IPS-15b (cell line): ENCODE measurements around the gene REEP6.

Experiments used
- H3K27me3 ChIP-seq: one replicate; pipeline ENCODE4 v1.6.1; 2013; ENCODE audit warnings: low read length; ENCODE audit not compliant: control insufficient read depth, insufficient read depth
- H3K36me3 ChIP-seq: one replicate; pipeline ENCODE4 v1.6.1; 2013; ENCODE audit warnings: low read length; ENCODE audit not compliant: control insufficient read depth, insufficient read depth
- H3K4me1 ChIP-seq: one replicate; pipeline ENCODE4 v1.6.1; 2013; ENCODE audit warnings: mild to moderate bottlenecking, low read length; ENCODE audit not compliant: control insufficient read depth, insufficient read depth
- H3K4me3 ChIP-seq: one replicate; pipeline ENCODE4 v1.5.1; 2013; ENCODE audit warnings: low read depth, low read length
- H3K9ac ChIP-seq: one replicate; pipeline ENCODE4 v1.6.1; 2013; ENCODE audit warnings: low read depth, mild to moderate bottlenecking, low read length
- H3K9me3 ChIP-seq: one replicate; pipeline ENCODE4 v1.6.1; 2013; ENCODE audit warnings: mild to moderate bottlenecking, low read length; ENCODE audit not compliant: control insufficient read depth, insufficient read depth

The REEP6 gene

DNA sequence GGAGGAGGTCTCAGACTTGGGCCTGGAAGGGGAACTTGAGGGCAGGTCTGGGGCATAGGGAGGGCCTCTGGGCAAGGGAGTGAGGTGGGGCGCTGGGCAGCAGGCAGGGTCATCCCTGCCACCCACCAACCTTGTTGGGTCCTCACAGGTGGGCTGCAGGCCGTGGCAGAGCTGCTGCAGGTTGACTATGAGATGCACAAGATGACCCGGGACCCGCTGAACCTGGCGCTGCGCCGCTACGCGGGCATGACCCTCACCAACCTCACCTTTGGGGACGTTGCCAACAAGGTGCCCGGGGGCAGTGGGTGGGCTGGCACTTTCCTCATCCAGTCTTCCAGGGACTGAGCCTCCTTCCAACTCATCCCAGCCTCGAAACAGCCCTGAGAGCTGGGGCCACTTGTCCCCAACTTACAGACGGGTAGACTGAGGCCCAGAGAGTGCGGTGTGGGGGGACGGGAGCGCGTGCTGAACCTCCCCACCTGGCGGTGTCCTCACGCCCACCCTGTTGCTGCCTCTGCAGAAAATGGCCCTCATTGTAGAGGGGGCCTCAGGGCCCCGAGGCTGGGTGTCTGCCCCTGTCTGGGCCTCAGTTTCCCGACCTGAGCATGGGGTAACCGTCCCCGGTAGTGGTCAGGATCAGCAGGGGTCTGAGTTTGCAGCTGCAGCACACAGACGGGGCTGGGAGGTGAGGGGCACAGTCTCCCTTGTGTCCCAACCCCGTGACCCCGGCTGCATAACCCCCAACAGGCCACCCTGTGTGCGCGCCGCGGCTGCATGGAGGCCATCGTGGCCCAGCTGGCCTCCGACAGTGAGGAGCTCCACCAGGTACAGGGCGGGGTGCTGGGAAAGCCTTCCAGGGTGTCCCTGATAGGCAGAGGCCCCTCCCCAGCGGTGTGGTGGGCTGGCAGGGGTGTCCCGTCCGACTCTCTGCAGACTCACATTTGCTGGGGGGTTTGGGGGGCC is 30.7 kb upstream of the REEP6 start:
- no peaks in the 10 kb centered on the region for H3K36me3 ChIP-seq
- H3K4me3 ChIP-seq: no peak overlapping the region
- no peak overlapping the region for H3K9ac ChIP-seq
- peaks cover 36% of the 10 kb centered on the region for H3K27me3 ChIP-seq
- no peaks in the 10 kb centered on the region for H3K9me3 ChIP-seq
- H3K4me1 ChIP-seq: peaks cover 2% of the 10 kb centered on the region

DNA sequence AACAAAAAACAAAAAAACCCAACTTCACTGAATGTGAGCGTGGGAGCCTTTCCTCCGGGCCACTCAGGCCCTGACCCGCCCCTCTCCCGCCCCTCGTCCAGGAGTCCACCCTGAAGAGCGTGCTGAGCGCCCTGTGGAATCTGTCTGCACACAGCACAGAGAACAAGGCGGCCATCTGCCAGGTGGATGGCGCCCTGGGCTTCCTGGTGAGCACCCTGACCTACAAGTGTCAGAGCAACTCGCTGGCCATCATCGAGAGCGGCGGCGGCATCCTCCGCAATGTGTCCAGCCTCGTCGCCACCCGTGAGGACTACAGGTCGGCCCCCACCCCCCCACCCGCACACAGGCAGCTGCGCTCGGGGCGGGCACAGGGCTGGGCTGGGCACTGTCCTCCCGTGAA is 29.1 kb upstream of the REEP6 start:
- H3K4me3 ChIP-seq: no peak overlapping the region
- H3K36me3 ChIP-seq: no peaks in the 10 kb centered on the region
- H3K9me3 ChIP-seq: no peaks in the 10 kb centered on the region
- peaks cover 2% of the 10 kb centered on the region for H3K4me1 ChIP-seq
- no peak overlapping the region for H3K9ac ChIP-seq
- peaks cover 46% of the 10 kb centered on the region for H3K27me3 ChIP-seq

DNA sequence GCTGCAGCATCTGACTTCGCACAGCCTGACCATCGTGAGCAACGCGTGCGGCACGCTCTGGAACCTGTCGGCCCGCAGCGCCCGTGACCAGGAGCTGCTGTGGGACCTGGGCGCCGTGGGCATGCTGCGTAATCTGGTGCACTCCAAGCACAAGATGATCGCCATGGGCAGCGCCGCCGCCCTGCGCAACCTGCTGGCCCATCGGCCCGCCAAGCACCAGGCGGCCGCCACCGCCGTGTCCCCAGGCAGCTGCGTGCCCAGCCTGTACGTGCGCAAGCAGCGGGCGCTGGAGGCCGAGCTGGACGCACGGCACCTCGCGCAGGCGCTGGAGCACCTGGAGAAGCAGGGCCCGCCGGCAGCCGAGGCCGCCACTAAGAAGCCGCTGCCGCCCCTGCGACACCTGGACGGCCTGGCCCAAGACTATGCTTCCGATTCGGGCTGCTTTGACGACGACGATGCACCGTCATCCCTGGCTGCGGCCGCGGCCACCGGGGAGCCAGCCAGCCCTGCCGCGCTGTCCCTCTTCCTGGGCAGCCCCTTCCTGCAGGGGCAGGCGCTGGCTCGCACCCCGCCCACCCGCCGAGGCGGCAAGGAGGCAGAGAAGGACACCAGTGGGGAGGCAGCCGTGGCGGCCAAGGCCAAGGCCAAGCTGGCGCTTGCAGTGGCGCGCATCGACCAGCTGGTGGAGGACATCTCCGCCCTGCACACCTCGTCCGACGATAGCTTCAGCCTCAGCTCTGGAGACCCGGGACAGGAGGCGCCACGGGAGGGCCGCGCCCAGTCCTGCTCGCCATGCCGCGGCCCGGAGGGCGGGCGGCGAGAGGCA is 25.6 kb upstream of the REEP6 start:
- no peaks in the 10 kb centered on the region for H3K9me3 ChIP-seq
- H3K4me1 ChIP-seq: no peaks in the 10 kb centered on the region
- no peak overlapping the region for H3K9ac ChIP-seq
- H3K4me3 ChIP-seq: no peak overlapping the region
- no peaks in the 10 kb centered on the region for H3K36me3 ChIP-seq
- H3K27me3 ChIP-seq: peaks cover 53% of the 10 kb centered on the region

DNA sequence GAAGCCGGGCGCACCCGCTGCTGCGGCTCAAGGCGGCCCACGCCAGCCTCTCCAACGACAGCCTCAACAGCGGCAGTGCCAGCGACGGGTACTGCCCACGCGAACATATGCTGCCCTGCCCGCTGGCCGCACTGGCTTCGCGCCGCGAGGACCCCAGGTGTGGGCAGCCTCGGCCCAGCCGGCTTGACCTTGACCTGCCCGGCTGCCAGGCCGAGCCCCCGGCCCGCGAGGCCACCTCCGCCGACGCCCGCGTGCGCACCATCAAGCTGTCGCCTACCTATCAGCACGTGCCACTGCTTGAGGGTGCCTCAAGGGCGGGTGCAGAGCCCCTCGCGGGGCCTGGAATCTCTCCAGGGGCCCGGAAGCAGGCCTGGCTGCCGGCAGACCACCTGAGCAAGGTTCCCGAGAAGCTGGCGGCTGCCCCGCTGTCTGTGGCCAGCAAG is 24.9 kb upstream of the REEP6 start:
- H3K36me3 ChIP-seq: no peaks in the 10 kb centered on the region
- H3K4me3 ChIP-seq: no peak overlapping the region
- H3K9me3 ChIP-seq: no peaks in the 10 kb centered on the region
- no peaks in the 10 kb centered on the region for H3K4me1 ChIP-seq
- H3K9ac ChIP-seq: no peak overlapping the region
- peaks cover 54% of the 10 kb centered on the region for H3K27me3 ChIP-seq

DNA sequence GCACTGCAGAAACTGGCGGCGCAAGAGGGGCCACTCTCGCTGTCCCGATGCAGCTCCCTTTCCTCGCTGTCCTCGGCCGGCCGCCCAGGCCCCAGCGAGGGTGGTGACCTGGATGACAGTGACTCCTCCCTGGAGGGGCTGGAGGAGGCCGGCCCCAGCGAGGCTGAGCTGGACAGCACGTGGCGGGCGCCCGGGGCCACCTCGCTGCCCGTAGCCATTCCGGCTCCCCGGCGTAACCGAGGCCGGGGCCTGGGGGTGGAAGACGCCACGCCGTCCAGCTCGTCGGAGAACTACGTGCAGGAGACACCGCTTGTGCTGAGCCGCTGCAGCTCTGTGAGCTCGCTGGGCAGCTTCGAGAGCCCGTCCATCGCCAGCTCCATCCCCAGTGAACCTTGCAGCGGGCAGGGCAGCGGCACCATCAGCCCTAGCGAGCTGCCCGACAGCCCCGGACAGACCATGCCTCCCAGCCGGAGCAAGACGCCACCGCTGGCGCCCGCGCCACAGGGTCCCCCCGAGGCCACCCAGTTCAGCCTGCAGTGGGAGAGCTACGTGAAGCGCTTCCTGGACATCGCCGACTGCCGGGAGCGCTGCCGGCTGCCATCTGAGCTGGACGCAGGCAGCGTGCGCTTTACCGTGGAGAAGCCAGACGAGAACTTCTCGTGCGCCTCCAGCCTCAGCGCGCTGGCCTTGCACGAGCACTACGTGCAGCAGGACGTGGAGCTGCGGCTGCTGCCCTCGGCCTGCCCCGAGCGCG is 24.3 kb upstream of the REEP6 start:
- Histone ChIP-seq H3K4me3 (peak overlapping the region; percentile 22), H3K9ac (no peak overlapping the region), H3K4me1 (no peaks in the 10 kb centered on the region), H3K27me3 (peaks cover 60% of the 10 kb centered on the region), H3K9me3 (no peaks in the 10 kb centered on the region), H3K36me3 (no peaks in the 10 kb centered on the region)

DNA sequence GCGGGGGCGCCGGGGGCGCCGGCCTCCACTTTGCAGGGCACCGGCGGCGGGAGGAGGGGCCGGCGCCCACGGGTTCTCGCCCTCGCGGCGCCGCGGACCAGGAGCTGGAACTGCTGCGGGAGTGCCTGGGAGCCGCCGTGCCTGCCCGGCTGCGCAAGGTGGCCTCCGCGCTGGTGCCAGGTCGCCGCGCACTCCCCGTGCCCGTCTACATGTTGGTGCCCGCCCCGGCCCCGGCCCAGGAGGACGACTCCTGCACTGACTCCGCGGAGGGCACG is 23.8 kb upstream of the REEP6 start:
- H3K4me1 ChIP-seq: no peaks in the 10 kb centered on the region
- H3K9ac ChIP-seq: no peak overlapping the region
- no peaks in the 10 kb centered on the region for H3K36me3 ChIP-seq
- H3K4me3 ChIP-seq: peak overlapping the region; percentile 22
- H3K27me3 ChIP-seq: peaks cover 65% of the 10 kb centered on the region
- no peaks in the 10 kb centered on the region for H3K9me3 ChIP-seq

DNA sequence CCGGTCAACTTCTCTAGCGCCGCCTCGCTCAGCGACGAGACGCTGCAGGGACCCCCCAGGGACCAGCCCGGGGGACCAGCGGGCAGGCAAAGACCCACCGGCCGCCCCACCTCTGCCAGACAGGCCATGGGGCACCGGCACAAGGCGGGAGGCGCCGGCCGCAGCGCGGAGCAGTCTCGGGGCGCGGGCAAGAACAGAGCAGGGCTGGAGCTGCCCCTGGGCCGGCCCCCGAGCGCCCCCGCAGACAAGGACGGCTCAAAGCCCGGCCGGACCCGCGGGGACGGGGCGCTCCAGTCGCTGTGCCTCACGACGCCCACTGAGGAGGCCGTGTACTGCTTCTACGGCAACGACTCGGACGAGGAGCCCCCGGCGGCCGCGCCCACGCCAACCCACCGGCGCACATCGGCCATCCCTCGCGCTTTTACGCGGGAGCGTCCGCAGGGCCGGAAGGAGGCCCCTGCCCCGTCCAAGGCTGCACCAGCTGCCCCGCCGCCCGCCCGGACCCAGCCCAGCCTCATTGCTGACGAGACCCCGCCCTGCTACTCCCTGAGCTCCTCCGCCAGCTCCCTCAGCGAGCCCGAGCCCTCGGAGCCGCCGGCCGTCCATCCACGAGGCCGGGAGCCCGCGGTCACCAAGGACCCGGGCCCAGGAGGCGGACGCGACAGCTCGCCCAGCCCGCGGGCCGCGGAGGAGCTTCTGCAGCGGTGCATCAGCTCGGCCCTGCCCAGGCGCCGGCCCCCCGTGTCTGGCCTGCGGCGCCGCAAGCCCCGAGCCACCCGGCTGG is 23.3 kb upstream of the REEP6 start:
- no peaks in the 10 kb centered on the region for H3K4me1 ChIP-seq
- H3K4me3 ChIP-seq: peak overlapping the region; percentile 22
- H3K27me3 ChIP-seq: peaks cover 70% of the 10 kb centered on the region
- no peaks in the 10 kb centered on the region for H3K36me3 ChIP-seq
- H3K9me3 ChIP-seq: no peaks in the 10 kb centered on the region
- no peak overlapping the region for H3K9ac ChIP-seq

DNA sequence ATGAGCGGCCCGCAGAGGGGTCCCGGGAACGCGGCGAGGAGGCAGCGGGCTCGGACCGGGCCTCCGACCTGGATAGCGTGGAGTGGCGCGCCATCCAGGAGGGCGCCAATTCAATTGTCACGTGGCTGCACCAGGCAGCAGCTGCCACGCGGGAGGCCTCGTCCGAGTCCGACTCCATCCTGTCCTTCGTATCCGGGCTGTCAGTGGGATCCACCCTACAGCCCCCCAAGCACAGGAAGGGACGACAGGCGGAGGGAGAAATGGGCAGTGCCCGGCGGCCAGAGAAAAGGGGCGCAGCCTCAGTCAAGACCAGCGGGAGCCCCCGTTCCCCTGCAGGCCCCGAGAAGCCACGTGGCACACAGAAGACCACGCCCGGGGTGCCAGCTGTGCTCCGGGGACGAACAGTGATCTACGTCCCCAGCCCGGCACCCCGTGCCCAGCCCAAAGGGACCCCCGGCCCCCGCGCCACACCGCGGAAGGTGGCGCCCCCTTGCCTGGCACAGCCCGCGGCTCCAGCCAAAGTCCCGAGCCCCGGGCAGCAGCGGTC is 22.6 kb upstream of the REEP6 start:
- no peak overlapping the region for H3K4me3 ChIP-seq
- no peaks in the 10 kb centered on the region for H3K4me1 ChIP-seq
- H3K9me3 ChIP-seq: no peaks in the 10 kb centered on the region
- peaks cover 73% of the 10 kb centered on the region for H3K27me3 ChIP-seq
- no peaks in the 10 kb centered on the region for H3K36me3 ChIP-seq
- no peak overlapping the region for H3K9ac ChIP-seq

DNA sequence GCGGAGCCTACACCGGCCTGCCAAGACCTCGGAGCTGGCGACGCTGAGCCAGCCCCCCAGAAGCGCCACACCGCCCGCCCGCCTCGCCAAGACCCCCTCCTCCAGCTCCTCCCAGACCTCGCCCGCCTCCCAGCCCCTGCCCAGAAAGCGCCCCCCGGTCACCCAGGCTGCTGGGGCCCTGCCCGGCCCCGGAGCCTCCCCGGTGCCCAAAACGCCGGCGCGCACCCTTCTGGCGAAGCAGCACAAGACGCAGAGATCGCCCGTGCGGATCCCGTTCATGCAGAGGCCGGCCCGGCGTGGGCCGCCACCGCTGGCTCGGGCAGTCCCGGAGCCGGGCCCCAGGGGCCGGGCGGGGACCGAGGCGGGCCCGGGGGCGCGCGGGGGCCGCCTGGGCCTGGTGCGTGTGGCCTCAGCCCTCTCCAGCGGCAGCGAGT is 22.1 kb upstream of the REEP6 start:
- Histone ChIP-seq H3K9ac (no peak overlapping the region), H3K9me3 (no peaks in the 10 kb centered on the region), H3K4me1 (no peaks in the 10 kb centered on the region), H3K27me3 (peaks cover 71% of the 10 kb centered on the region), H3K4me3 (no peak overlapping the region), H3K36me3 (no peaks in the 10 kb centered on the region)

DNA sequence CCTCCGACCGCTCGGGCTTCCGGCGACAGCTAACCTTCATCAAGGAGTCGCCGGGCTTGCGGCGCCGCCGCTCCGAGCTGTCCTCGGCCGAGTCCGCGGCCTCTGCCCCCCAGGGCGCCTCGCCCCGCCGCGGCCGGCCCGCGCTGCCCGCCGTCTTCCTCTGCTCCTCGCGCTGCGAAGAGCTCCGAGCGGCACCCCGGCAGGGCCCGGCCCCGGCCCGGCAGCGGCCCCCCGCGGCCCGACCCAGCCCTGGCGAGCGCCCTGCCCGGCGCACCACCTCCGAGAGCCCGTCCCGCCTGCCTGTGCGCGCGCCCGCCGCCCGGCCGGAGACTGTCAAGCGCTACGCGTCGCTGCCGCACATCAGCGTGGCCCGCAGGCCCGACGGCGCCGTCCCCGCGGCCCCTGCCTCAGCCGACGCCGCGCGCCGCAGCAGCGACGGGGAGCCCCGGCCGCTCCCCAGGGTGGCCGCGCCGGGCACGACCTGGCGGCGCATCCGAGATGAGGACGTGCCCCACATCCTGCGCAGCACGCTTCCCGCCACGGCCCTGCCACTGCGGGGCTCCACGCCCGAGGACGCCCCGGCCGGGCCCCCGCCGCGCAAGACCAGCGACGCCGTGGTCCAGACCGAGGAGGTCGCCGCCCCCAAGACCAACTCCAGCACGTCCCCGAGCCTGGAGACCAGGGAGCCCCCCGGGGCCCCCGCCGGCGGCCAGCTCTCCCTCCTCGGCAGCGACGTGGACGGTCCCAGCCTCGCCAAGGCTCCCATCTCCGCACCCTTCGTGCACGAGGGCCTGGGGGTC is 21.5 kb upstream of the REEP6 start:
- H3K4me3 ChIP-seq: no peak overlapping the region
- no peaks in the 10 kb centered on the region for H3K4me1 ChIP-seq
- H3K36me3 ChIP-seq: no peaks in the 10 kb centered on the region
- H3K27me3 ChIP-seq: peaks cover 68% of the 10 kb centered on the region
- H3K9me3 ChIP-seq: no peaks in the 10 kb centered on the region
- no peak overlapping the region for H3K9ac ChIP-seq
